Adrenal gland (tissue), 5 donors: Measurements from ENCODE around the gene WDR48.

Experiments
- CTCF ChIP-seq, 6 experiments: fragments of 450-650 bp in 4 of 6; fragments of 200-600 bp in 2 of 6; sonication (generic) in 1 of 6; IDR thresholded peaks; 1 replicate in 5 of 6; 2 replicates in 1 of 6; pipeline versions ENCODE4 v1.5.1 to v1.8.0; 2016 to 2021; ENCODE audit warnings: antibody characterized with exemption in 6 of 6, mild to moderate bottlenecking in 2 of 6, moderate library complexity in 1 of 6
- POLR2A ChIP-seq, 2 donors: fragments of 450-650 bp; IDR thresholded peaks; one replicate each; pipeline ENCODE4 v1.6.1; 2017; ENCODE audit warnings: antibody characterized with exemption in 2 of 2, mild to moderate bottlenecking in 2 of 2, moderate library complexity in 1 of 2
- donor health status: DM: no; HTN: no; CAD: no.

- no peak for TF ChIP-seq CTCF (IDR thresholded peaks at IDR 0.05)
- no peak for TF ChIP-seq POLR2A (IDR thresholded peaks at IDR 0.05)
Measured at GRCh38 chr3:39086144-39086543, 34.3 kb downstream of the WDR48 start.
